T-helper 9 cell (primary cell): ENCODE measurements around the gene GMPPA.
A peak's percentile ranks its signal among the peaks of the same experiment; 100 is the strongest.

ENCODE experiments used
- DNase-seq: peaks from one replicate; pipeline ENCODE4 v3.0.0-alpha.2; 2020

Gene GMPPA

GRCh38 chr2:219506802-219507526 lies 8.3 kb downstream of the GMPPA start:
- DNase-seq, result no peak

GRCh38 chr2:219507581-219508443 lies 9.1 kb downstream of the GMPPA start:
- DNase-seq, result no peak

GRCh38 chr2:219508444-219508734 lies 9.7 kb downstream of the GMPPA start:
- no peak for DNase-seq

- no peak for DNase-seq
These were observed 10.5 kb downstream of the GMPPA start for GRCh38 chr2:219508971-219509779.

- DNase-seq, result peak; percentile 44
These were observed 11.3 kb downstream of the GMPPA start for GRCh38 chr2:219509780-219510511.

- no peak for DNase-seq
These were observed 11.9 kb downstream of the GMPPA start for GRCh38 chr2:219510512-219511135.

- DNase-seq, result no peak
These were observed 13.0 kb downstream of the GMPPA start for GRCh38 chr2:219511547-219512325.

DNA sequence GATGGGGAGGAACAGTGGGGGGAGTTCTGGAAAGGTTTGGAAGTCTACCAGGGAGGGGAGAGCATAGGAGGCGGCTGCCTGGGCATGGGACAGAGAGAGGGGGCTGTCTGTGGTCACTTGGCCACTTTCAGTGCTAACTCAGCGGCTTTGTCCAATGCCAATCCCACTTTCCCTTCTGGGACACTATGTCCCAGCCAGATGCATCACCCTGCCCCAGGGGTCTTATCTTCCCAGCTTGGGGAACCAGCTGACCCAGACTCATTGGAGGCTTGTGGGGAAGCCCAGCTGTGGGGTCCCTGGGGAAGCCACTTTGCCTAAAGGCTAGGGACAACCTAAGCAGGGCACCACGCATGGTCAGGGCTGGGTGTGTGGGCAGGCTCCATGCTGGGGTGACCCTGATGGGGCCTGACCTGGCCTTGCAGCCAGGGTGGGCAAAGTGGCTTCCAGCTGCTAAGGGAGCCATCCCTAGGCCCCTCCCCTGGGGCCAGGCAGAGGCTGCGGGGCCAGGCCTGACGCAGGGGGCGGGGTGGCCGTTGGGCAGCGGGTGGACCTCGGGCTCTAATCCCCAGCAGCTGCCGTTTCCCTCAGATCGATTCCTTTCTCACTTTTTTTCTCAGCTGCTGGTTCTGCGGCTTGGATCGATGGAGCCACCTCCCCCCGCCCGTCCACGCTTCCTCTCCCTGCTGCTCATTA lies 14.0 kb downstream of the GMPPA start:
- DNase-seq, result no peak

DNA sequence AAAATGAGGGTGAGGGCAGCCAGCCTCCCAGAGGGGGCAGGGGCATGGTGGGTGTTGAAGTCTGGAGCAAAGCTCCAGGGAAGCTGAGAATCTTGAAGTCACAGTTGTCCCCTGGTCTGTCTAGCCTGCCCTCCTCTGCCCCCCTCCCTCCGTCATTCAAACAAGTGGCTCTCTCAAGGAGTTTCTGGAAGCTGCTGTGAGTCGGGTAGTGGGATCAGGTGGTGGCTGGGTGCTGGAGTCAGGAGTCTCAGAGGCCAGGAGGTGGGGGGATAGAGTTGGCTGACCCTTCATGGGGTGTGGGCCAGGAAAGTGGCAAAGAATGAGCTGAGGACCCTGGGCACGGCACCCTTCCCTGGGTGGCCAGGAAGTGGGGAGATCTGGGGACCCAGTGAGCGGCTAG lies 15.1 kb downstream of the GMPPA start:
- no peak for DNase-seq

- DNase-seq, result no peak
These were observed 15.6 kb downstream of the GMPPA start, which contains the start of gene ASIC4 for GRCh38 chr2:219514196-219514761. Gene ASIC4 (plus strand): TSS chr2:219514482. CDS start chr2:219514725, 243 bp downstream.

- DNase-seq, result no peak
These were observed 16.1 kb downstream of the GMPPA start for GRCh38 chr2:219514836-219515235.

DNA sequence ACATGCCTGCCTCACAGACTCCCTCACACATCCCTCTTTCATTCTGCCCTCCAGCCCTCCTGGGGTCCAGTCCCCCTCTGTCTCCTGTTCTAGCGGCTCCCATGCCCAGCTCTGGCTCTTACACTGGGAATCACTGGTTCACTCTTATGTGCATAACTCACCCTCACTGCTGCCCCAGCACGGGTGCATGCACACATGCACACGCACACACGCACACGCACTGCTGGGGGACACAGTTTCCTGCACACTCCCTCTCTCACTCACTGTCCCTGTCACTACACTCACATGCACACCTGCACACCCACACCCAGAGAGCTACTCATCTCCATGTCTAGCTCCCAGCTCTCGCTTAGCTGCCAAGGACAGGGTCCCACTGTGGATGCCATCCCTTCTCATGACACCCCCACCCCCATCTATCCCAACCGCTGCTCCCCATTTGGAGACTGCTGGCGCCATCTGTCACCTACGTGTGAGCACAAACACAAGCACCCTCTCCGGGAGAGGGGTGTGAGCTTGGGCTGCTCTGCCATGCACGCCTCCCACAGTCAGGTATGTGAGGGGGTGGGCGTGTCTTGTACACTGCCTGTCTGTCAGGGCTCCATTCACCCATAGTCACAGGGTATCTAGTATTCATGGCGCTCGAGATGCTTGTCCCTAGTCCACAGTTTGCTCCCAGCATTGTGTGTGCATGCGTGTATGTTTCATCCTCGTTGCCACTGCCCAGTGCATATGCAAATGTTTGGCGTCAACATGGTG lies 17.4 kb downstream of the GMPPA start:
- no peak for DNase-seq

GRCh38 chr2:219516888-219517287 lies 18.2 kb downstream of the GMPPA start:
- DNase-seq, result no peak

DNA sequence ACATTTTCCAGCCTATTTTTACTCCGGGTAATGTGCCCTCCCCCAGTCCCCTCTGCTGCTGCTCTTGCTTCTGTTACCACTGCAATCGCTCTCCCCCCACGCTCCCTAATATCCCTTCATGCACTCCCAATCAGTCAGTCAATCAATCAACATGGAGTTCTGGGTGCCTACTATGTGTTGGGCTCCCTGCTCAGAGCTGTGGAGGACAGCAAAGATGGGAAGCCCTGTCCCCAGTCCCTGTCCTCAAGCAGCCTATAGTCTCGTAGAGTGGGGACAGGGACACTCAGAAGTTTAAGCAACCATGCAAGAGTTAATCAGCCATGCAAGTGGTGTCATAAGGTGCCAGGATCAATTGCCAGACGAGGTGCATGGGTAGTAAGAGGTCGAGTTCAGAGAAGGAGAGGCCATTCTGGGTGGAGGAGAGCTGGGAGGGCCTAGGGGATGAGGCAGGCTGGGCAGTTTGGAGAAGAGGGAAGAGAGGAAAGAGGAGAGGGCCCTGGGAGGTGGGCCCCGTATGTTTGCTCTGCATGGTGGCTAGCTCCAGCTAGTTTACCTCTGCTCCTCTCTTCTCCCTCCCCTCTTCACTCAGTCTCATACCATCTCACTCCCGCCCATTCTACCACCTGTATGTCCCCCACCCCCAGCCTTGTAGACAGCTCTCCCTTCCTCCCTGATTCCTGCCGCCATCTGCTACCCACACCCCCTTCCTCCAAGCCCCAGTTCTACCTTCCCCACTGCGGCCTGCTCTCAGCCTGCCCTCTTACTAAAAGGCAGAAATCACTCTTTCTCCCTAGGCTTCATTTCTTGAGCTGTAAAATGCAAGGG lies 19.5 kb downstream of the GMPPA start:
- no peak for DNase-seq

DNA sequence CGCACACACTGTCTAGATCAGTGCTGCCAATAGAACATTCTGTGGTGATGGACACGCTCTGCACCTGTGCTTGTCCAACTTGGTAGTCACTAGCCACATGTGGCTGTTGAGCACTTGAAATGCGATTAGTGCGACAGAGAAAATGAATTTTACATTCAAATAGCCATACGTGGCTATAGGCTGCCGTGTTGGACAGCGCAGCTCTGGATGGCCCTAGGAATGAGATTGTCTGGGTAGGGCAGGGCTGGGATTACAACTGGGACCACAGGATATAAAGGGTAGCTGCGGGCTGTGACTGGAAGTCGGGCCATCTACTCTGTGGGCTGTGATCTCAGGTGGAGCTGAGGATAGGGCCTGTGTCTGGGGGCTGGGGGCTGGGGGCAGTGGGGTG lies 20.8 kb downstream of the GMPPA start:
- DNase-seq, result no peak

DNA sequence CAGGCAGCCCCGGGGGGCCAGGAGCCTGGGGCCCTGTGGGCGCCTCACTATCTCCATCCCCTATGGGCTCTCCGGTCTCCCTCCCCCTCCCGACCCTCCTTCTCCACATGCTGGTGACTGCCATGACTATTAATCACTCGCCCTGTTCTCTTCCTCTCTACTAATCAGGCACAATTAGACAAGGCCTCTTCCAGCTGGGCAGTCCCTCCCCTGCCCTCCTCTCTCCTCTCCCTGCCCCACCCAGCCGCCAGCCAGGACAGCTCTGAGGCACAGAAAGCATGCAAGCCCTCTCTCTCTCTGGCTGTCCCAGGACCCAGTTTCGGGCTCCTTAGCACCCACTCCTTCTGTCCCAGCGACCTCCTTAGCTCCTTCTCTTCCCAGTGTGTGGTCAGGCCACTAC lies 21.4 kb downstream of the GMPPA start:
- no peak for DNase-seq

- no peak for DNase-seq
These were observed 22.6 kb downstream of the GMPPA start for GRCh38 chr2:219521066-219521880.
